ENCODE results near the gene ITGB2.

ITGB2 gene

DNA sequence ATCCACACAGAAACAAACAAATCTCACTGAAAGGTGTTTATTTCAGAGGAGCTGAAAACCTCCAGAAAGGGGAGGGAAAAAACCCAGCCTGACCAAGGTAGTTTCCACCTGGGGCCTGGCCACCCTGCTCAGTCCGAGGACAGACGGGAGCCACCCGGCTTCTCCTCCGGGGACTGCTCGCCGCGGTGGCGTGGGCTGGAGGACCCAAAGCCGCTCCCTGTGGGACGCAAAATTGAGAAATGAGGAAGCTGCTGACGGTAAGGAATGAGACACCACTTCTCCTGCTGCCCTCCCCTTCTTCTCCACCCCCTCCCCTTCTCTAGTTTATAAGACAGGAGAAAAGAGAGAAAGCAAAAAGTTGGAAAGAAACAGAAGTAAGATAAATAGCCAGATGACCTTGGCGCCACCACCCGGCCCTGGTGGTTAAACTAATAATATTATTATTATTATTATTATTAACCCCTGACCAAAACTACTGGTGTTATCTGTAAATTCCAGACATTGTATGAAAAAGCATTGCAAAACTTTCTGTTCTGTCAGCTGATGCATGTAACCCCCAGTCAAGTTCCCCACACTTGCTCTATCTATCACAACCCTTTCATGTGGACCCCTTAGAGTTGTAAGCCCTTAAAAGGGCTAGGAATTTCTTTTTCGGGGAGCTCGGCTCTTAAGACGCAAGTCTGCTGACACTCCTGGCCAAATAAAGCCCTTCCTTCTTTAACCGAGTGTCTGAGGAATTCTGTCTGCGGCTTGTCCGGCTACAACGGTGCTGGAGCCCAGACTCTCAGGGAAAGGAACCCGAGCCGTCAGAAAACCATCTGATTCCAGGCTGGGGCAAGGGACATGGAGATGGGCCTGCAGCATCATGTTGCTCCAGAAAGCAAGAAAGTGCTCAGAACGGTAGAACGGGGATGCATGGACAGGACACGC is 12.5 kb downstream of the ITGB2 start:
- DNase-seq: no peak

DNA sequence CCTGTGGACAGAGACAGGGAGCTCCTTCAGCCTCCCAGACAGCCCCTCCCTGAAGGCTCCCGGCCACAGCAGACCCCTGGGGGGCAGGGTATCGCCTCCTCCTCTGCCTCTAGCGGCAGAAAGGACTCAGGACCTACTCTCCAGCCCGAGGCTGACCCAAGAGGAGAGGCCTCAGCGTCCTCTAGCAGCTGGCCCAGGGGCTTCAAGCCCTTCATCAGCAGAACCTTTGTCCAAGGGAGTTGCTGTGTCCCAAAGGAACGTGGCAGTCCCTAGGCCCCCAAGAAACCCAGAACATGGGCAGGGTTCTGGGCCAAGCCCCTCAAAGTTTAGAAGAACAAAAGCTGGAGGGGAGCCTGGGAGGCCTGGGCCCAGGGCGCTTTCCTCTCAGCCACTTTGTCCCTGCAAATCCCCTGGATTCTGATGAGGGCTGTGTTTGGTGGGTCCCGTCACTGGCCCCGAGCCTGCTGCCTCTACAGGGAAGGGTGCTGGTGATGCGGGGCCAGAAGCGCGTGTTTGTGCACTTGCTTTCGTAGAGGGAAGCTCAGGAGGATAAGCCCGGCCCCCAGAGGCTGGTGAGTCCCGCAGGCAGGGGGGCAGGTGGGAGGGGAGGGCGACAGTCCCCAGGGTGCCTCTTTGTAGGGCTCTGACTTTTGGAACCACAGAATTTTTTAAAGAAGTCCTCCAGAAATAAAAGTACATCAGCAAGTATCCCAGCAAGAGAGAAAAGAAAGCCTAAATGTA is 13.3 kb downstream of the ITGB2 start:
- no peak for DNase-seq

DNA sequence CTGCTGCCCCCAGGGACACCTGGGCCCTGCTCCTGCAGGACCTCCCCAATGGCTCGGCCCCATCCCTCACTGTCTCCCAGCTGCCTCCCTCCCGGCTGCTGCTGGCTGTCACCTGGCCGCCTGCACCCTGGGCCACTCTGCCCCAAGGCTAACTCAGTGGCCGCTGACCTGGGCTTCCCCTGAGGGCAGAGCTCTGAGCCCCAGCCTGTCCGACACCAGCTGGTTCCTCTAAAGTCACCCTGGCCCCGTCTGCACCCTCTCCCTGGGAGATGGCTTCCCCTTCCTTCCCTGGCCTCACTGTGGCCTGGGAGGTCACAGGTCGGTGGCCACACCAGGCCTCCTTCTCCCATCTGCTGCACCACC is 15.0 kb downstream of the ITGB2 start:
- no peak for DNase-seq

DNA sequence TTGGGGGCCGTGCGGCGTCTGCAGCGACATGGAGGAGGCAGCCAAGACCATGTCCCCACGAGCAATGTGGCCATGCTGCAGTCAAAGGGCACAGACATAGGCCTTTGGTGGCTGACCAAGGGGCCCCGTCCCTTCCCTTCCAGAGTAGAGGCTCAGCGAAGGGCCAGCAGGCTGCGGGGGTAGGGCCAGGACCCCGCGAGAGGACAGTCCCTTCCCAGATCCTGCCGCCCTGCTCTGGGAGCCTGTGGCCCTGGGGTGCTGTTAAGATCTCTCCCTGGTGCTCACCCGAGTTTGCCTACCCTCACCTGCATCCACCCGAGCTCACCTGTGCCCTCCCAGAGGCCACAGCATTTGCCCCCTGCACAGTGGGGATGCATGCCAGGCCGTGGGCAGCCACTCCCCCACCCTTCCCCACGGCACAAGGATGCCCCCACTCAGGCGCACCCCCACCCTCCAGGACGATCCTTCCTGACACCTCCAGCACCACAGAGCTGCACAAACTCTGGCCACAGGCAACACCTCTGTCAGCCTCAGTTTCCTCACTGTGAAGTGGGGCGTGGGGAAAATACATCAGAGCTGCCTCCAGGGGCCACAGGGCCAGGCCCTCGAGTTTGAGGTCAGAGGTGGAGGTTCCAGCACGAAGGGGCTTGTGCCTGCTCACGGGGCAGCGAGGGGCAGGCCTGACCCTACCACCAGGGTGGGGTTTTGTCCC is 15.5 kb downstream of the ITGB2 start:
- DNase-seq: no peak

DNA sequence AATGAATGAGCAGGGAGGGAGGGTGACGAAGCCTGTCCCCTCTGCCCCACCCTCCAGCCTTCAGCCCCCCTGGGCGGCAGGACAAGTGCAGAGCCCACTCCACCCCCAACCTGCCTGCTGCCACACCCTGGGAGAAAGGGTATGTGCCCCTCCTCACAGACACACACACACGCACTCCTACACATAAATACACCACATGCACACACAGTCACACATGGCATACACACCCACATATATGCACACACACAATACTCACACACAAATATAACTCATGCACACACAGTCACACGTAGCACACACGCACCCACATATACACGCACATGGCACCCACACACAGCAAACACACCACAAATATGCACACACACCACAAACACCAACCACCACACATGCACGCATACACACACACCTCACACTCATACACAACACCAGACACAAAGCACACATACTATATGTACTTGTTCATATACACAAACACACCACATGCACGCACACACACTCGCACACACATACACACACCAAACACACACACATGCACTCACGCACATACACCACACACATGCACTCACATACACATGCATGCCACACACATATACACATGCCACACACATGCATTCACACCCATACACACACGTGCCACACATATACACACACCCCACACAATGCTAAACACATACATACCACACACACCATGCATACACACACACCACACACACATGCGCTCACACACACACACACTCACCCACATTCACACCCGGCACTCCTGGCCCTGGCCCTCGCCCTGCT is 16.4 kb downstream of the ITGB2 start:
- no peak for DNase-seq

DNA sequence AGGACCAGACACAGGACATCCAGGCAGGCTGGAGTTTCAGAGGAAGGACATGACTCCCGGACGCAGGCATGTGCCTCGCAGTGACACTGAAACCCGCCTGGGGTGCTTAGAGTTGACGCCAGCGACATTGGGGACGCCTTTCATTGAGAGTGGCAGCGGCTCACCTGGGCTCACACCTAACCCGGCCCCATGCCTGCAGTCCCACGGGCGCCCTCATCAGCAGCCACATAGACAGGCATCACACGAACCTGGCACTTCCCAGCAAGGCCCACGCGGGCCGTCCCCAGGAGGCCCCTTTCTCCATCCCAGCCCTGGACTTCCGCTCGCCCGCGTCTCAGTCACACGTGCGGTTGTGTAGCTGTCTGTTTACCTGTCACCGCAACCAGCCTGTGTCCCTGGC is 17.0 kb downstream of the ITGB2 start:
- no peak for DNase-seq

DNA sequence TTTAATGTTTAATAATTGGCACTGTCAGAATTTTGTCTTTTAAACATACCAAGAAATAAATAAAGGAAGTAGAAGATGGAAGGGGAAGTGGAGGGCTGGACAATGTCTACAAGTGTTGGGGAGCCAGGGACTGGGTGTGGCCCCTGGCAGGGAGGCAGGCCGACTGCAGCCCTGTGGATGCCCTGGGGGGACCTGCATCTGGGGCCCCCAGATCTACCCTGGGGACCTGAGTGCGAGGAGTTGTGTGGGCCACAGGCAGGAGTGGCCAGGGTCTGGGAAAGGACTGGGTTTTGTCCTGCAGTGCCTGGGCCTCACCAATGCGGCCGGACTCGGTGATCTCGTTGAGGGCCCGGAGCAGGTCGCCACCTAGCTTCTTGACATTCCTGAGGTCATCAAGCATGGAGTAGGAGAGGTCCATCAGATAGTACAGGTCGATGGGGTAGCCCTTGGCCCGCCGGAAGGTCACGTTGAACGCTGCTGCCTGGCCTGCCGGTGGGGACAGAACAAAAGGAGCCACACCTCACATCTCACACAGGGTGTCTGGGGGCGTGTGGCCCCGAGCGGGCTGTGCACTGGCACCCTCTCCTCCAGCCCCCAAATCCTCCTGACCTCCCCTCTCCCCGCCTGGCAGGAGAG is 17.5 kb downstream of the ITGB2 start:
- DNase-seq: no peak

DNA sequence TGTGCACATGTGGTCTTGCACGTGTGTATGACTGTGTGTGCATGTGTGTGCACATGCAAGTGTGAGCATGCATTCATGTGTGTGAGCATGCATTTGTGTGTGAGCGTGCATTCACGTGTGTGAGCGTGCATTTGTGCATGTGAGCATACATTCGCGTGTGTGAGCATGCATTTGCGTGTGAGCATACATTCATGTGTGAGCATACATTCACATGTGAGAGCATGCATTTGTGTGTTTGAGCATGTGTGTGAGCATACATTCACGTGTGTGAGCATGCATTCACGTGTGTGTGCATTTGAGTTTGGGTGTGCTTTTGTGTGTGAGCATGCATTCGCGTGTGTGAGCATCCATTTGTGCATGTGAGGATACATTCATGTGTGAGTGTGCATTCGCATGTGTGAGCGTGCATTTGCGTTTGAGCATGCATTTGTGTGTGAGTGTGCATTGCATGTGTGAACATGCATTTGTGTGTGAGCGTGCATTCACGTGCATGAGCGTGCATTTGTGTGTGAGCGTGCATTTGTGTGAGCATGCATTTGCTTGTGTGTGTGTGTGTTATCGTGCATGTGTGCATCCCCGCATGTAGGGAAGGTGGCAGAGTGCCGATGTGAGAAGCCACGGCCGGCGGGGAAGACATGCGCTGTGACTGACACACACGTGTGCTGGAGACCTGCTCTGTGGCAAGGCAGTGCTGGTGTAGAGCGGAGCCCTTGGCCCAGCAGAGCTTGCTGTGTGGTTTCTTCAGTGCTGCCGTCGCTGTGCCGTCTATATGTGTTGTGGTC is 18.2 kb downstream of the ITGB2 start:
- no peak for DNase-seq

DNA sequence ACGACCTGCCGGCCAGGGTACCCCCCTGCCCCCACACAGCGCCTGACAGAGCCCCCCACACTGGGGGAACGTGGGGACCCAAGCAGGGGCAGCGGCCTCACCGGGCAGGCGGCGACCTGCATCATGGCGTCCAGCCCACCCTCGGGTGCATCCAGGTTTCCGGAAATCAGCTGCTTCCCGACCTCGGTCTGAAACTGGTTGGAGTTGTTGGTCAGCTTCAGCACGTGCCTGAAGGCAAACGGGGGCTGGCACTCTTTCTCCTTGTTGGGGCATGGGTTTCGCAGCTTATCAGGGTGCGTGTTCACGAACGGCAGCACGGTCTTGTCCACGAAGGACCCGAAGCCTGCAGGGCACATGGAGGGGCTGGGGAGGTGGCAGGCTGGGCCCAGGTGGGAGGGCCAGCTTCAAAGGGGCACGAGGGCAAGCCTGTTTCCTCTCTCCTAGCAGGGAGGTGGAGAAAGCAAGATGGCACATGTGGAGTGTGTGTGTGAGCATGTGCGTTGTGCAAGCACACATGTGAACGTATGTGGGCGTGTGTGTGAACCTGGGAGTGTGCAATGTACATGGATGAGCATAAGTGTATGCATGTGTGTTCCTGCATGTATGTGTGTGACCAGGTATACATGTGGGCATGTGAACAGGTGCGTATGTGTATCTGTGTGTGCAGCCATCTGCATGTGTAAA is 19.2 kb downstream of the ITGB2 start:
- no peak for DNase-seq

DNA sequence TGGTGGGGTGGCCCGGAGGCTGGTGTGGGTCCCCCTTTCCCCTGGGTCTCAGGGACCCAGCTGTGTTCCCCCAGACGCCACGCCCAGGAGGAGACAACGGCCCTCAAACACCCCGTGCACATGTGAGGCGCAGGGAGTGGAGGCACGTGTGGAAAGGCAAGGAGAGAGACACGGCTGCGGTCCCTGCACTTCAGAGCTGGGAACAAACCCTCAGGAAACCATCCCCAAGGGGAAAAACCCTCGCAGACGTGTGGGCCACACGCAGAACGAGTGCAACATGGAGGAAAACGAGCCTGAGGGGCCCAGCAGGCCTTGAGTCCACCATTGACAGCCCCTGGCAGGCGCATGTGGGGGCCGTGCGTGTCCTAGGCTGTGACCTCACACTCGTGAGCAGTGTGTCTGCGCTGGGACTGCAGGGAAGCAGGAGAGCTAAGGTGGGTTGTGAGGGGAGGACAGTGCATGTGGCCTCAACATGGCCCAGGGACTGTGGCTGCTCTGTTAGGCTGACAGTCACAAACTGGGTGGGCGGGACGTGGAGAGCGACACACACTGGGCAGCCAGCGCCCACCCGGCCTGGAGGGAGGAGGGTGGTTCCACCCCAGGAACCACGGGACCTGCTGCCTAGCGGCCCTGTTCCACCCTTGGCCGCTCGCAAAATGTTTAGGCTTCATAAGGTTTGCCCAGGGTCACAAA is 20.0 kb downstream of the ITGB2 start:
- no peak for DNase-seq

DNA sequence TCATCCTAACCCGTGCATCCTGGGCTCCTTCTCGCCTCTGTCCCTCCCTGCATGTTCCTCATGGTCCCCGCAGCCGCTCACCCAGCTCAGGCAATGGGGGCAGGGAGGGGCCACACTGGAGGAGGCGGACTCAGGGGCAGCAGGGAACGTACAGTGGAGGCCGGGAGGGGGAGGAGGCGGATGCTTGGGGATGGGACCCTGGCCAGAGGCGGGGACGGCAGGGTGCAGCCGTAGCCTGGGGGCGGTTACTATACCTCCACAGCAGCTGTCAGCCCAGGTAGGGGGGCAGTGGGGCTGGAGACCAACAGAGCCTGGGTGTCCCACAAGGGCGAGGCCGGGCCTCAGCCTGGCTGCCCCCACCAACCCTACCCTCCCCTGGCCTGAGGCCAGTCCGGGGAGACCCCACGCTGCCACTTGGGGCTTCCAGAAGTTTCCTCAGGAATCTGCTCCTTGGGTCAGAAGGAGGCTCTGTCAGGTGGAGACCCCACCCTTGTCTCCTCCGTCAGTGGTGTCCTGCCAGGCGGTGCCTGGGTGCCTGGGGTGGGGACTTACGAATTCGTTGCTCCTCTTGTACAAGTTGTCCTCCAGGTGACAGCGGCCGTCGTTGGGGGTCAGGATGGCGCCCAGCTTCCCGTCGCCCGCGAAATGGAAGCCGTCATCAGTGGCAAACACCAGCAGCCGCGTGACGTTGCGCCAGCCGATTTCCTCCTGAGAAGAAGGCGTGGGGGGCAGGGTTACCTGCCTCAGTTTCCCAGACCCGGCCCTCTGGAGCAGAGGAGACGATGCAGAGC is 20.7 kb downstream of the ITGB2 start:
- no peak for DNase-seq

DNA sequence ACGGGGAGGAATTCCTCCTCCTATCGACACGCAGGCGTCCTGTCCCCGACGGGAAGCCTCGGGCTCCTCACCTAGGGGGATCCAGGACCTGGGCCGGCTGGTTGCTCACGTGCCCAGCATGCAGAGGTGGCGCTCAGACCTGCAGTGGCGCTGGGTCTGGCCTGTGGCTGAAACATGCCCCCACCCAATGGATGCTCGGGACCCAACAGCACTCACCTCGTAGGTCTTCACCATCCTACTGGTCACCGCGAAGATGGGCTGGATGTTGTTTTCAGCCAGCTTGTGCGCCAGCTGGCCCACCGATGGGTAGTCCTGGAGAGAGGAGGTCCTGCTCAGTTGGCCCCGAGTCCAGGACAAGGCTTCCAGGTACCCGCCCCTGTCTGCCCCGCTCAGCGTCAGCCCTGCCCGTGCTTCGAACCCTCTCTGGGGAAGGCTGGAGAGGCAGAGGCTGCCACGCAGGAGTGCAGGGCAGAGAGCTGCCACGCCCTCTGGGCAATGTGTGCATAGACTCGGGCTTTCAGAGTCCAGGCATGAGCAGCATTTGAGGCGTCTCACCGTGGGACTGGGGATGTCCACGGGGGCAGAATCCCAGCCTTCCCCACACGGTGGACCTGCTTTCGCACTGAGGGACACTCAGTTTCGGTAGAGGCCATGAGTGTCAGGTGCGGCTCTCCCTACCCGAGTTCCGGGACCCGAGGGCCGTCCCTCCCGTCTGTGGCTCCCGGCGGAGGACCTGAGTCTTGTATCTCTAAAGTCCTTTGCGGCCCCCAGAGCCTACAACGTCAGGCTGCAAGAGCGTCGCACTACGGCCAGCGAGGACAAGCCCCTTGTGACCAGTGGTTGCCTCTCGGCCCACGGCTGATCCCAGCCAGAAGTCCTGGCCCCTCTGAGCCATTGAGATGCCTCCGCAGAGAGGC is 21.6 kb downstream of the ITGB2 start:
- DNase-seq: no peak

DNA sequence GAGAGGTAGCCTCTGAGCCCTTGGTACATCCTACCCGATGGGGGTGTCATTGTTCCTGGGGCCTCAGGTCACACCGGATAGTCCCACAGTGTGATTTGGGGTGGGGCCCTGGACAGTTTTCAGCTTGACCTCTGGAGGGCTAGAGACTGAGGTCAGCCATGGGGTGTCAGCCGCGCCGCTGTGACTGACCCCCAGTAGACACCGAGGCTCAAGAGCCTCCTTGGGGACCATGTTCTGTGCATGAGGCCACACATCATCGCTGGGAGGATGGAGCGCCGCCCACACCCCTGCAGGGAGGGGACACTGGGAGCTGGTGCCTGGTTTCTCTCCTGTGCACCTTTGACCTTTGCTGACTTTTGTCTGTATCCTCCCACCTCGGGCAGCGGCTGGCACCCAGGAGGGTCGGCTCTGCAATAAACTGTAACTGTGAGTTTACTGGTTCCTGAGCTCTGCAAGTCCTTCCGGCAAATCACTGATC is 22.6 kb downstream of the ITGB2 start:
- no peak for DNase-seq

DNA sequence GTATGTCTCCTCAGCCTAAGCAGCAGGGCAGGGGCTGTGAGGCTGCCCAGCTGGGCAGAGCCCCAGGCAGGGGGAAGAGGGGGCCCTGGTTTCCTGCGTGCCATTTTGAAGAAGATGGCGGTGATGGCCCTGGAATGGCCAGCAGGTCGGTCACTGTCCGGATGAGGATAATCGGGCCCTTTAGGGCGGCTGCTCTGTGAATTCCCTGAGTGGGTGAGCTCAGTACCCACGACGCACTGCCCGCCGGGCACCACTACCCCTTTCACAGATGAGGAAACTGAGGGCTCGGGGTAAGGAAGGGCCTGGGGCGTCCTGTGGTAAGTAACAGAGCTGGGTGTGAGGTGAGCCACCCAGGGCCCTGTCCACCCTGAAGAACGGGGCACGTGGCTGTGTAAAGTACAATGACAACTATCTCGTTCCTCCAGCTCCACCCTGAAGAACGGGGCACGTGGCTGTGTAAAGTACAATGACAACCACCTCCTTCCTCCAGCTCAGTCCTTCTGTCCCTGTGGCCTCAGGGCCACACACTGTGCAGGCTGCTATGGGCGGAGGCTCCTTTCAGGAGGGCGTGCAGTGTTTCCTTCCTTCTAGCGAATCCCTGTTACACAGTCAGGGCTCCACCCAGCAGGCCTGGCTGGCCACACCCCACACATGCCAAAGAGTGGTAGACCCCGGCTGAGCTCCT is 23.2 kb downstream of the ITGB2 start:
- DNase-seq: no peak

DNA sequence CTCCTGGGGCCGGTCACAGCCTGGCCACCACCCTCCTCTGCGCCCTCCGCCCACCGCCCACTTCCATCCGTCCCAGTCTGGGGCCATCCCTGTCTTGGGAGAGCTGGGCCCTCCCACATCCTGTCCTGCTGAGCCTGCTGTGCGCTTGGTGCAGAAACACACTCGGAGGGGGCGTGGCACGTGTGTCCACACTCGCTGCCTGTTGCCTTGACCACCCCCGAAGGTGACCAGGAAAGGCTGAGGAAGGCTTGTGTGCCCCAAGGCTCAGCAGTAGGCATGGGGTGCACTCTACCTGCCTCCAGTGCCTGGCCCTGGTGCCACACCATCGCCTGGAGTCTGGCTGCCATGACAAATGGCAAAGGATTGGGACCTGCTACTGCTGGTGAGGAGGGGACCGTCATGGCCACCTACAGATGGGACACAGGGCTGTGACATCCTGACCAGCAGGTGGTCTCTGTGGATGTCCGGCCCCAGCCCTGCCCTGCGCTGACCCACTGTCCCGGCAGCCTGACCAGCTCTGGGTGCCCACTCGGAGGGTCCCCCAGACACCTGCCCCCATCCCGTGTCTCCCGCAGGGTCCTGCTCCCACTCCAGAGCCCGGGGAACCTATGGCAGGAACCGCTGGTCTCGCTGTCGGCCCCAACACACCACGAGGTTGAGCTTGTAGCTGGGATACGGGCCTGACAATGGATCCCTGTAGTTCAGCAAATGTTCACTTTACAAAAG is 24.0 kb downstream of the ITGB2 start:
- DNase-seq: no peak

DNA sequence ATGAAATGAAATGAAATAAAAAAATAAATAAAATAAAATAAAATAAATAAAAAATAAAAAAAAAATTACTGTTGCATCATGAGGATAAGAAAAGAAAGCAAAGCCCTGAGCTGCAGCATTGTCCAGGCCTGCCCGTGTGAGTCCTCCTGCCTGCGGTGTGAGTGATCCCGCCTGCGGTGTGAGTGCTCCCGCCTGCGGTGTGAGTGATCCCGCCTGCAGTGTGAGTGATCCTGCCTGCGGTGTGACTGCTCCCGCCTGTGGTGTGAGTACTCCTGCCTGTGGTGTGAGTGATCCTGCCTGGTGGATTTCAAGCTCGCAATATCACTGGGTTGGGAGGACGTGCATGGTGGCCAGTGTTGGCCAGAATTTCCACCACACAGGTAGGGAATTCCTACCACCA is 24.8 kb downstream of the ITGB2 start:
- DNase-seq: no peak

Measured in DMS 273 treated with DMSO at 0.1 percent for 48 hours (cell line).